ENCODE data around the gene MMGT1.
"Not testable (repeated sequence)": the region's sequence is repeated elsewhere in the genome, so short reads cannot be mapped to it uniquely, and the experiment has no call there.

Gene MMGT1

DNA sequence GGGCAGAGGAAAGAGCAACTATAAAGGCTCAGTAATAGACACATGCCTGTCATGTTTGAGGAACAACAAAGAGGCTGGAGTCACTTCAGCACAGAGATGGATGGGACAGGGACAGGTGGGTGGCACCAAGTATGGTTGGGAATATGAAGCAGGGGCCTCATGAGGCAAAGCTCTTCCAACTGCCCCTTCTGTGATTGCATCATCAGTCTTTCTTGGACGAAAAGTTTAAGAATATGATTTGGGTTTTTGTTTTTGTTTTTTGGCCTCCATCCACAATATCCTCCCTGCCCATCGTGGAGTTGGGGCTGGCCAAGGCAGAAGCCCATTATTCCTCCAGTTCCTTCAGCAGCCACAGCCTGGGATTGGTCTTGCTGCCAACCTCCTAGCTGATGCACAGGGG, 45.9 kb downstream of the MMGT1 start:
- in situ Hi-C loops (cut with MboI; ENCODE audit: low sequenced_read_pairs) = no loop called here

DNA sequence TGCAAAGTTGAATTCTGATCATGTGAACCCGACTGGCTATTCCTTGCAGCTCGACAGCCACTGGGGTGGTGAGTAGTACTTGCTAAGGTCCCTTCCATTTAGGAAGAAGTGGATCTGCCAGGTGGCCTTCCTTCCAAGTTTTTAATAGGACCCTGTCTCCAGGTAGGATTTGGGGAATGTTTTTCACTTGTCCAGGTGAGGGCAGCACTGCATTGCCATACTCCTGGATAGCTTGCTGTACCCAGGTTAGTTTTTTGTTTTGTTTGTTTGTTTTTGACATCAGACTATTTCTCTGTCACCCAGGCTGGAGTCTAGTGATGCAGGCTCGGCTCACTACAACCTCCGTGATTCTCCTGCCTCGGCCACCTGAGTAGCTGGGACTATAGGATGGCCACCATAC, 50.4 kb downstream of the MMGT1 start:
- in situ Hi-C loops (cut with MboI; ENCODE audit: low sequenced_read_pairs) = no loop called here

DNA sequence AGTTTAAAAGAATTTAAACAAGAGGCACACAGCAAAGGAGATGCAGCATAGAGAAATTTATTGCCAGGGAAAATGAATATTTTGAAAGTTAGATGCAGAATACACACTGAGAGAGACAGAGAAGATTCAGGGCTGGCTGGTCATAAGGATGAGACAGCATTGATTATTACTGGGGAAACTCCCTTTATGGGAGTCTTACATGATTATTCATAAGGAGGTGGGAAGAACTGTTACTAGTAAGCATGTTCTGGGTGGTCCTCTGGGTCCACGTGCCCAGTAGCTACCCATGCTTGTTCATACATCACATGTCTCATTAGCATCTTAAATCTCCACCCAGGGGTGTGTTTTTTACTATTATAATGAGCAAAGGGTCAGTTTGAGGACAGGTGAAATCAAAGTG, 53.3 kb downstream of the MMGT1 start:
- in situ Hi-C loops (cut with MboI; ENCODE audit: low sequenced_read_pairs) = not testable (repeated sequence)

DNA sequence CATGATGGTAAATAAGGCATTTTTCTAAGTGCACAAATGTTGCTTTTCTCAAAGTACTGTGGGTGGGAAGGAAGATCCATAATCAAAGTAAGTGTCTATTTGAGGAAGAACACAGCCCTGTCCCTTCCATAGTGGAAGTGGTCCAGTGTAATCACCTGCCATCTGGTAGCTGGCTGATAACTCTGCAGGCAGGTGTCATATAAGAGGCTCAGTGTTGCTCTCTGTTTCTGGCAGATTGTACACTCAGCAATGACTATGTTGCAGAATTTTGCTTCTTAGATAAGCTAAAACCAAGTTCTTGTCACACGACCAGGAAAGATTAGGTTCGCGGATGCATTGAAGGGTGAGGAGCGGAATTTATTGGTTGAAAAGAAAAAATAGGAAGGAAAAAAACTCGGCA, 59.4 kb downstream of the MMGT1 start:
- in situ Hi-C loops (cut with MboI; ENCODE audit: low sequenced_read_pairs) = no loop called here

Data from HL-60/S4 treated with phorbol 12-myristate 13-acetate at 8.2 ng/mL for 4 days and 3 days (cell line).